Stimulated activated CD4-positive, alpha-beta T cell treated with anti-CD3 and anti-CD28 coated beads, Interleukin-2, amount 100 ng/mL, for 24 hours (primary cell): ENCODE measurements around the gene TTC33.

Source experiments
- DNase-seq, 2 donors: peaks; one replicate each; pipeline ENCODE4 v3.0.0-alpha.2; 2020

TTC33 gene

DNA sequence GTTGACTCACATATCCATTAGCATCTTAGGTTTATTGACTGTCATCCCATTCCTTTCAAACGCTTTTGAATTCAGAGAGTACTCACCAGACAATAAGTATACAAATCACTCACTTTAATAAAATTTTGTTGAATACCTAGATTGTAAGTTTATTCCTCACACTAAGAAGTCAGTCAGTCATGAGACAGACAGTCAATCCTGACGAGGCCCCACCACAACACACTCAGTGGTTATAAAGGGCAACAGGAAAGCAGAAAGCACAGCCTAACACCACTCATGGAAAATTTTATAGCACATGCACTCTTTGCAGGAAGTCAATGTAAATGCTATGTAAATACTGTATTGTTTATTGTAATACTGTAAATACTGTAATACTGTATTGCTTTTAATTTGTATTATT is 252.3 kb downstream of the TTC33 start:
- DNase-seq: peak in 1 of 2 donors; percentile 29

DNA sequence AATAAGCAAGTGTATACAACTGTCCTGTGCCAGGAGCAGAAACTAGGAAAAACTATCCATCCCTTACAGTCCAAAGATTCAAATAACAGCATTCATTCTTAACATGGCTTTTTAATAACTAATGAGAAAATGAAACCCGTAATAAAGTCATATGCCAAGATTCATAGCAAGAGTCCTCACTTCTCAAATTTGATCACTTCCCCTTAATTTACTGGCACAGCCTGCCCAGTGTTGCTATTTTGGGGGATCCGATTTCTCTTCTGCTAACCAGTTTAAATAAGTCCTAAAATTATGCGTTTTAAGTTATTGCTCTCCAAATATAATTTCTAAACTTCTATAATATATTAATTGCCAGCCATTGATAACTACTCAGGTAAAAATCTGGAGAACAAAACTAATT is 253.0 kb downstream of the TTC33 start:
- DNase-seq: no peak

DNA sequence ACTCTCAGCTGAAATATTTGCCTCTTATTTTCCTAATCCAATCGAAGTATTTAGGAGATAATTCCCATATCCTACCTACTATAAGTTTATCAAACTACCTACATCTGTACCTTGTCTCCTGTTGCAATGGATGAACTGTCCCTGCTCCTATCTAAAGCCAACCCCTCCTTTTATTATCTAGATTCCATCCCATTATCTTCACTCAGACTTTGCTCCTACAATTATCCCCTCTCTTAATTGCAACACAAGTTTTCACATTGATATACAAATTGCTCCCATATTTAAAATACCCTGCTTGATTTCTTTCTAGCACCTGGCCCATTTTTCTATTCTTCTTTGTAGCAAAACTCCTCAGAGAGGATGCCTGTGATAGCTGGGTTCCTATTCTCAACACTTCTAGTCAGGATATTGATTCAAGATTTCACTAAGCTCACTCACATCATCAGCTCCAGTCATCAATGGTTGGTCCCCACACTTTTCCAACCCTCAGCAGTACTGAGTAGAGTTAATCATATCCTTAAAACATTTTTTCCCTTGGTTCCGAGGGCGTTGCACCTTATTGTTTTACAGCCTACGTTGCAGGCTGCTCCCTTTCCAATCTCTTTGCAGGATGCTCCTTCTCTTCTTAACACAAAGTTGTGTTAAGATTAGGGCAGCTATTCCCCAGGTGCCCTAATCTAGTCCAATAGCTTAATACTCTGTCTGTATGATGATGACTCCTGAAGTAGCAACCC is 253.9 kb downstream of the TTC33 start:
- DNase-seq: no peak

DNA sequence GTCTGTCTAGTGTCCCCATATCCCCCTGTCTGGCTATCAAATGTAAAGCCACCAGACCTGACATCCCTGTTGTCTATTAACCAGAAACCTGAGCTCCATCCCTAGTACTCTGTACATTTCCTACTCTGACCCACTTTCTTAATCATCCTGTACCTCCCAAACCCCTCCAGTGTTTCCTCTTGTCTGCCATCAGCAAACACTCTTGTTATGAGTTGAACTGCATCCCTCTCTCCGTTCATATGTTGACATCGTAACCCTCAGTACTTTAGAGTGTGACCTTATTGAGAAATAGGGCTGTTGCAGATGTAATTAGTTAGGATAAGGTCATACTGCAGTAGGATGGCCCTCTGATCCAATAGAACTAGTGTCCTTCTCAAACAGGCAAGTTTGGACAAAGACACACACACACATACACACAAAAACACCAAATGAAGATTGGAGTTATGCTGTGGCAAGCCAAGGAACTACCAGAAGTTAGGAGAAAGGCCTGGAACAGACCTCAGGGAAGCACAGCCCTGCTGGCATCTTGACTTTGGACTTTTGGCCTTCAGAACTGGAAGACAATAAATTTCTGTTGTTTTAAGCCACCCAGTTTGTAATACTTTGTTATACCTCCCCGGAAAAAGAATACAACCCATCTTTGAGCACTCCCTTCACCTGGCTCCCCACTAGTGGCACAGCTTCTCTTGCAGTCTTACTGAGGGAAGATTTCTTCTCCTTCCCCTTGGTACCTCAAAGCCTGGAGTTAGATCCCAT is 256.1 kb downstream of the TTC33 start:
- no peak for DNase-seq

DNA sequence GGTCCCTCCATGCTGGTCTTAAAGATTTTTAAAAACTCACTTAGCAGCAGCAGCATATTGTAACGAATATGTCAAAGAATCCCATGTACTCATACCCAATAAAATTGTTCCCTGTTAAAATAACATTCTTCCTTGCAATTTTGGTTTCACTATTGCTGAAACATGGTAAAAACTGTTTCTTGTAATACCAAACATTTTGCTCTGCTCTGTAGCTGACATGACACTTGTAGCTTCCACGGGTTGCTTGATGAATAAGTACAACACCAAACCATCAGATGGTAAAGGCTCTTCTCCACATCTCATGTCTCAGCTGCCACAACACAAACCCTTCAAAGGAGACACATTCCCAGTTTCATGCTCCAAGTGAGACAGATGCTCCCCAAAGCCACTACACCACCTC is 256.8 kb downstream of the TTC33 start:
- DNase-seq: no peak

DNA sequence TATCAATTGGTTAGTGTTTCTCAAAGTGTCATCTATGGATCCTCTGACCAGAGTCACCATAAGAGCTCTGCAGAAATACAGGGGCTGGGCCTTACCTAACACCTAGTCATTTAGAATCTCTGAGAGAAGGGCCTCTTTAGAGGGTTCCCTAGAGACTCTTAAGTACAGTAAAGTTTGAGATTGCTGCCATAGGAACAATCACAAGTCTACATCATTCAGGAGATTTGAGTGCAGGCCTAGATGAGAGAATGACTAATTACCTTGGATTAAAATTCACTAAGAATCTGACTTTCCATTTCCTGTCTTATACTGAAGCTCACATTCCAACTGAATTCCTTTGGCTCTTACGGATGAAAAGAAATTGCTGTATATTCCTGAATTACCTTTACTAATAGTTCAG is 258.2 kb downstream of the TTC33 start:
- DNase-seq: no peak

DNA sequence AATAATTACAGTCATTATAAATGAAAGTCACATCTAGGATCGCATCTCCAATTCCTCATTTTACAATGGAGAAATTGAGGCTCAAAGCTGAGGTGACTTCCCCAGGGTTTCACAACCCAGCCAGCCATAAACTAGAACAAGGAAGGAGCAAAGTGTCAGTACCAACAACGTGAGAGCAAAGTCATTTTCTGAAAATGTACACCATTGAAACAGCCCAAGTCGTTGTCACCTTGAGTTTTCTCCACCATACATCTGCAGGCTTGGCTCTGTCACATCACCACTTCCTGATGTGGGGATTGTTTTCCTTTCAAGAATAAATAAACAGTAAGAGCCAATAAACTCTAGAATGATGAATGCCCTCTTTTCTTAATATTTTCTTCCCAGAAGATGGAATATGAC is 260.5 kb downstream of the TTC33 start:
- DNase-seq: no peak

DNA sequence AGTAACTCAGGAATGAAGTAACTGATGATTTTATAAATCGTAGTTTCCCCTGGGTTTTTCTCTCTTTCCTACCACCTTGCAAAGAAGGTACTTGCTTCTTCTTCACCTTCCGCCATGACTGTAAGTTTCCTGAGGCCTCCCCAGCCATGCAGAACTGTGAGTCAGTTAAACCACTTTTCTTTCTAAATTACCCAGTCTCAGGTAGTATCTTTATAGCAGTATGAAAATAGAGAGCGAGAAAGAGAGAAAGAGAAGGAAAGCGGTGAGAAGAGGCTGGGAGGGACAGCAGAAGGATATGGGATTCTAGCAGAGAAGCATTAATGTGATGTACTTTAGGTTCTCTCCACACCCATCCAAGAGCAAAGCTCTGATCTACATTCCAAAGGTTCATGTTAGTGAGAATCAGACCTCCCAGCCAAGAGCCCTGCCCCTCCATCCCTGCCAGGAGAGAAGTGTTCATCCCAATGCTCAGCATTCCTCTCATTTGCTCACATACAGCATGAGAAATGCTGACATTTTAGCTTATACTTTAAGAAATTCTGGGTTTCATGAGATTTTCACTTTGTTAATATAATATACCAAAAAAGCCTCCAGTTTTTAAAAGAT is 261.0 kb downstream of the TTC33 start:
- DNase-seq: no peak

DNA sequence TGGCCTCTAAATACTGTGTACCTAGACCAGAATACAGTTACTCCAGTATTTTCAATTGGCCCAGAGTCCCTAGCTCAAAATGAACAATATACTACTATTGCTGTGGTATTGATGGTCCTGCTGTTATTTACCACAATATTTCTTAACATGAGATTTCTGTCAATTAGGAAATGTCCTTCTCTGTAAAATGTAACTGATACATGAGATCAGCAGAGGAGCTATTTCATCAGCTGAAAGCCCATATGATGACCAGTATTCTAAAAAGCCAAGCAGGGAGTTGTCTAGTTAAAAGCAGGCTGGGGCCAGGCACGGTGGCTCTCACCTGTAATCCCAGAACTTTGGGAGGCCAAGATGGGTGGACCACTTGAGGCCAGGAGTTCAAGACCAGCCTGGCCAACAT is 263.7 kb downstream of the TTC33 start:
- DNase-seq: no peak

DNA sequence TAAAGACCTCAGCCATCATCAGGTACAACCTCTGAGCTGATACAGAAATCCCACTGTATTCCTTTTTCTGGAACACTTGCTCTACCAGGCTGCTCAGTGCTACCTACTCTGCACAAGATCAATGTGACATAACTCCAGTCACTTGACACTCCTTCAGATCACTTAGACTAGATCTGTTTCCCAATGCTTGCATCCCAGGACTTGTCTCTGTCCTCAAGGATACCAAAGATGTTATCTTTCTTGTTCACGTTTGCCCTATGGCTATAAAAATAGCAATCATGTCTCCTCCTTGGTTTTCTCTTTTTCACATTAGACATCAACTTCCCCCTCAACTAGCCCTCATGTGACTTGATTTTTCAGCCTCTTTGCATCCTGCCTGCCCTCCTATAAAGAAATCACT is 264.1 kb downstream of the TTC33 start:
- no peak for DNase-seq

DNA sequence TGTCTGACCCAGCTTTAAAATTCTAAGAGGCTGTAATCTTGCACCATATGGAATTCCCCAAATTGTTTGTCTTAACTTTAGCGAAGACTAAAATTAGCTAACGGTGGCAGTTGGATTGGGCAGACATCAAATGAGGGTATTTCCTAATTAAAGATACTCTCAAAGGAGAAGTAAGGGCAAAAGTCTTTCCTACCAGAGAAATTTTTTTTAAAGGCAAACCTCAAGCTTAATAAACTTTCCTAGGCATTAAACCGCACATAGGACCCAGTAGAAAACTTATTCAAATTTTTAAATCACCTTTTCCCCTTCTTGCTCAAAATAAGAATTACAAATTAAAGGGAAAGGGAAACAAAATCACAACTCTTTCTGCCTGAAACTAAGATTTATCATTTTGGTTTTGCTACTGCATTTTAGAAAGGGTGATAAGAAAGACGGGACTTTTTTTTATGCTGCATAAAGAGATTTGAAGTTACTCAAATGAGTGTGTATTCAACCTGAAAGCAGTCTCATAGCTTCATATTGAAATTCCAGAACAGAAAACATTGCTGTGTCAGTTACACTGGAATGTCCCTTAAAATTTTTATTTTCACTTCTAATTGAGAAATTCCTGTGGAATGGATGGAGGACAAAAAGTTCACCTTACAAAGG is 265.2 kb downstream of the TTC33 start:
- DNase-seq: no peak

DNA sequence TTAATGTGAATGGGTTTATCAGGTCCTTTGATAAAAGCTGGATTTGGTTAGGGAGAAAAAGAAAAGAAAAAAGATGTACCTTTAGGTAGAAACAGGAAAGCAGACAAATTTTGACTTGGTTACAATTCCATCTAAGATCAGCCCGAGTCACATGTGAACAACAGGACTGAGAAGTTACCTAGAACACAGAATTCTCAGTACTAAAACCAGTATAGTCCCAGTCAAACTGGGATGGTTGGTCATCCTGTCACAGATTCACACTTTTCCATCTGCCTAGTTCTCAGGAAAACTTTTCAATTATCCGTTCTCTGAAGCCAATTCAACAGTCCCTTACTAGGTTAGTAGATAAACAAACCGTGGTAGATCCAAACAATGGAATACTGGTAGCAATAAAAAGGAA is 266.3 kb downstream of the TTC33 start:
- no peak for DNase-seq

DNA sequence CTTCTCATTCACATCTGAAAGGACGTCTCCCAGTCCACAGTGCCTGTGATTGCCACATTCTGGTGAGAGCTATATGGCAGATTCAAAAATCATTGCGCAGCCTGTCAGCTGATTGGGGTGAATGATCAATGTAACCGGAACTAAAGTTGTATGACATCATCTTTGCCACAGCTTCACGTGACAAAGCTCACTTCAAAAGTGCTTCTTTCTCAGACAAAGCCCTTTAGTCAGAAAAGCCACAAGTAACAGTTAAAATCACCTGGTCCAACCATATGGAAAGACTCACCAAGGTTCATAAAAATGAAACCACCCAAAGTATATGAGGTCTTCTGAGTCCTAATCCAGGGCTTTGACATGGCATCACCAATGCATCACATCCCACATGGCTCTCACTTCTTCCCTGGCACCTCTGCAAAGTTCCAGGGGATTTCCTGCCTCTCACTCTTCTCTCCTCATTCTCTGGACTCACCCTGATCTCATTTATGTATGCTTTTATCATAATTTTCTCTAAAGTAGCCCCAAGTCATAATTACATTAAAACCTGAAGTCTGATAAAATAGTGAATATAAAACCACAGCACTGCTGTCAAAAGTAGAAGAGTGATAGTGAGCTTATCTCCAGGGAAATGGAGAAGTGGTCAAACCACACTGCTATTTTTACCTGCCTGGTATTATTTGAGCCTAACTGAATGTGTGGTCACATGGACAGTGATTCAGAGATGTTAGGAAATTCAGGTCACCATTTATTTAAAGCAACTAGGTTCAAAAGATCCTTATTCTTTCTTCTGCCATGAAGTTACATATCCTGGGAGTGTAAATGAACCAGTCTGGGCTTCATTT is 269.1 kb downstream of the TTC33 start:
- DNase-seq: peak; percentile 53 to 55

DNA sequence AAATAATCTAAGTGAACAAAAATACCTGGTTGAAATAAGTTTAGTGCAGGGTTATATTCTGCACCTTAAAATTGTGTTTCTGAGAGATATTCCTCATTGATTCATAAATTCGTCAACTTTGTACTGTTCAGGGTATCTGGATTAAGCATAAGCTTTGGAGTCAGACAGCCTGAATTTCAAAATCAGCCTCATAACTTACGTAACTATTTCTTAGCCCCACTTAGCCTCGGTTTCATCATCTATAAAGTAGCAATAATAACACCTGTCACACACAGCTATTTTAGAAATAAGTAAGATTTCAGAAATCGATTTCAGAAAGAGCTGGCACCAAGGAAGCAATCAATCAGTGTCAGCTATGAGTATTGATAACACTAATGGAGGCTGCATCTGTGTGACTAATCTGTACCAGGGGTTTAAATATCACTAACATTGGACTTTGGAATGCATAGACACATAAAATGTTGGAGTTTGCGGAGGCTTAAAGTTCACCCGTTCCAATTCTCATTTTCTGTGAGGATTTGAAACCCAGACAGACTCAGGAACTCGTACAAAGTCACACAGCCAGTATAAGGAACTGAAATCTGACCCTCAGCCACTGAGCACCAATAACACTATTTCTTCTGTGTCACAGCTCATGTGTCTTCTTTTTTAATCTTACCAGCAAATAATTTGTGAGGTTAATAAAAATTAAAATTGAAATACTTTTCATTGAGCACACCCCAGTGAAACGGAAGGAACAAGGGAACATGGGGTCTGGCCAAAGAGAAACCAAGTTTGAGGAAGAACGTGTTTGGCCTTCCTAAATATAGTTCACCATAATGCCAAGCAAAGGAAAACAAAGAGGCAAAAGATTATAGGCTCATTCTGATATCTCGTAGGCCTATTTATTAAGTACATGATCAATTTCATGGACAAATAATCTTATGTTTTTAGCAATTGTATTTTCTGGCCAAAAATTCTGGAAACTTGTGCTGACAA is 270.5 kb downstream of the TTC33 start:
- no peak for DNase-seq

DNA sequence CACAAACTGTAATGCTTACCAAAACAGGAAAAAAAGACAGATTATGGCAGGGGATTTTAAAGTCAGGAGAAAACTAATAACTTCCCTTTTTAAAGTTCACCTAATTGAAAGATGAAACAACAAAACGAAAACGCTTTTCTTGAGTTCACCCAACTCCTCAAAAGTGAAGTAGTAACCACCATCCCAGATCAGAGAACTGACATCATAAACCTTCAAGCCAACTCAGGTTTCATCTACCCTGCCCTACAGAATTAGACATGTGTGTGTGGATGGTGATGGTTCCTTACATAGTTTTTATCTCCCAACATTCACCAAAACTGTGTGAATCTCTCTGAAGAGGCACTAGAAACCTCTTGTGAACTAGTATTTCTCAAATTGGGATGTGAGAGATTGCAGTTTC is 271.3 kb downstream of the TTC33 start:
- no peak for DNase-seq

DNA sequence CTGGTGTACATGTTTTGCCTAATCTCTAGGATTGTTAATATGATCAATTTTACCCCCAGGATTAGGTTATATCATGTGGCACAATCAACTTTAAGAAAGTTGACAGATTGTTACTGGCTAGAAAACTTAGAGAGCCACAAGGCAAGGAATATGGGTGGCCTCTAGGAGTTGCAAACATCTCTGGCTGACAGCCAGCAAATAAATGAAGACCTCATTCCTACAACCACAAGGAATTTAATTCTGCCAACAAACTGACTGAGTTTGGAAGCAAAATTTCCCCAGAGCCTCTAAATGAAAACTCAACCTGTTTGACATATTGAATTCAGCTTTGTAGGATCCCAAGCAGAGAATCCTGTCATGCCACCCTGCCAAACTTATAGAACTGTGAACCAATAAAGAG is 272.4 kb downstream of the TTC33 start:
- DNase-seq: no peak

DNA sequence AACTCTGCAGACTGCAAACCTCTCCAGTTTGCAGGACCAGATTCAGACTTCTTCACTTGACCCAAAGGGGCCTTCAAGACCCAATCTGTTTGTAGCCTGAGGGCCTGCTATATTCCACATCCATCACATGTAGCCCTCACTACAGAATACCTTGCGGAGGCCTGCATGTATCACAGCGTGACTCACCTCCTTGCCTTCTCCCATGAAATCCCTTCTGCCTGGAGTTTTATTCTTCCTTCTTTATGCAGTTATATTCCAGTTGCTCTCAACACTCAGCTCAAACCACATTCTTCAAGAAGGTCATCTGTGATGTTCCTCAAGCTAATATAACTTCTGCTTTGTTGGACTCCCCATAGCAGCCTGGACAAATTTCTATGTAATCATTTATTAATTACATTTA is 274.5 kb downstream of the TTC33 start:
- no peak for DNase-seq

DNA sequence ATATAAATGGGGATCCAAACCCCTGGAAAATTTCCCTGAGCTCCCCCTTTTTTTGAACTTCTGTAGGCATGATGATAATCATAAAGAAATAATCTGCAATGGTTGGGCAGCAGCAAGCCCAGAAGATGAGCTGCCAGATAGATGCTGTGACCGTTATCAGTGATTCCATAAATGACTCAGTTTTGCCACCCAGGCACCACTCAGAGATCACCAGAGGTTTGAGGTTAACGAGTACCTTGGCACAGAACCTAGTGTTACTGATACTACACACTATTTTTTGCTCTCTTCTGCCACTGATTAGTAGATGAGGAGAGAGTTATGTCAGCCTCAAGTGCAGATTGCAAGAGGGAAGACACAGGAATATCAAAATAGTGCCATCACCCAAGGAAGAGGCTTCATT is 275.4 kb downstream of the TTC33 start:
- DNase-seq: peak; percentile 39

DNA sequence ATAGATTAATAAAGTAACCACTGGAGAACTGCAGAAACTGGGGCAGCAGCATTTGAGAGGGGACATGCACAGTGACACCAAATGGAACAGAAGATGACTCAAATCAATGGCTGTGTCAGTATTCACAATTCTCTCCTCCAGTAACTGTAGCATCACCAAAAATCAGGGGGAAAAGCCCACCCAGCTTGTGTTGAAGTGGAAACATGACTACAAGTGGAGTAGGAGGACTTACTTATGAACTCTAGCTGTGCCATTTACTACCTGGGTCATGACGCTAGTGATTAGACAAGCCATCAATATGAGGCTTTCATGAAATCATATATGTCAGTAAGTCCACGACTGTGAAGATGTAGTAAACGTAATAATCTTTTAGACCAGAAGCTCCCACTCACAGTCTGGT is 275.8 kb downstream of the TTC33 start:
- peak; percentile 9 to 30 for DNase-seq

DNA sequence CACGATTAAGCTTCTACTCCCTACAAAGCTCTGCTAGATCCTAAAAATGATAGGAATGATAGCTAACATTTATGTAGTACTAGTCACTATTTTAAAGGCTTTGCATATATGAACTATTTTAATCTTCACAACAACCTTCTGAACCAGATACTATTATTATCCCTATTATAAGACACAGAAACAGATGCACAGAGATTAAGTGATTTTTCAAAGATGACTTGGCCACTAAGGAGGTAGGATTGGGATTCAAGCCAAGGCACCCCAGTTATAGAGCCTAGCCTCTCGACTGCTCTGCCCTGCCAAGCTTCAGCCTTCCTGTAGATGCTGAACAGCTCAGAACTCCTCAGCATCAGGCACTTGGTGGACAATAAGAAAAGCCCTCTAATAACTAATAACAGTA is 277.0 kb downstream of the TTC33 start:
- DNase-seq: no peak

DNA sequence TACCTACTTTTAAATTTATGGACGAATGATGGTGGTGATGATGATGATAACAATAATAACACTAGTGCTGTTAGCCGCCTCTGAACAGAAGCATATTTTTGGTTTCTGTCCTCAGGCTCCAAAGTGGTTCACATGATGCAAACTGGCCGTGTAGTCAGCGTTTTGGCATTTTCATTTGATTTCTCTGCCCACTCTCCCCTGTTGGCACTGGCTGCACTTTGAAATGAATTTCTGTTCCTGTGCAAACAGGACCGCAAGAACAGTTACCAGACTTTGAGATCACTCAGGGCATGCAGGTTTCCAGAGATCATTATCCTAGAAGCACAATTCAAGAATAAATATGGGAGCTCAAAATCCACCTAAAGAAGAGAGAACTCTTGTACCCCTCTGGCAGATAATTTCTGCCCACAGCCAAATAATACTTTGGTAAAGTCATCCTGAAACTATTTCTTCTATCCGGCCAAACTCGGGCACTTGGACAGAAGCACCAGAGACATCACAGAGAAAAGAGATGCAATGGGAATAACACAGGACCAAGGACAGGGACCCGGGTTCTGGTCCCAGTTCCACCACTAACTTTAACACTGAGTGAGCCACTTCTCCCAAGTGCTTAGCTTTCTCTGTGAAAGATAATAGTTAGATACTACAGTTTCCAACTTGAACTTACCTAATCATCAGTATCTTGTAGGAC is 277.8 kb downstream of the TTC33 start:
- DNase-seq: no peak
